GM12878 (cell line): ENCODE measurements around the gene GNAI2. TPM values are rescaled to one million over a fixed set of nuclear protein-coding genes. Genes with fewer than 3 reads are reported as not detected.

ENCODE experiments used
- CHD2 ChIP-seq: IDR thresholded peaks from 2 replicates; pipeline ENCODE4 v1.6.1; 2011; ENCODE audit warnings: low read depth, low read length, improper control_type of control experiment, borderline replicate concordance
- CHD4 ChIP-seq: fragments of 200-600 bp; sonication (generic); IDR thresholded peaks from 2 replicates; pipeline ENCODE4 v1.6.1; 2016; ENCODE audit warnings: mild to moderate bottlenecking
- ETV6 ChIP-seq, 2 experiments: fragments of 450-650 bp in 1 of 2; IDR thresholded peaks in 1 of 2; conservative IDR thresholded peaks in 1 of 2; 2 replicates each; pipeline ENCODE4 v1.6.1; 2014; ENCODE audit warnings: antibody characterized with exemption in 1 of 2, borderline replicate concordance in 1 of 2, low read depth in 1 of 2, mild to moderate bottlenecking in 1 of 2, moderate library complexity in 1 of 2
- FOS ChIP-seq: IDR thresholded peaks from 3 replicates; pipeline ENCODE4 v1.6.1; 2011; ENCODE audit warnings: borderline replicate concordance; ENCODE audit not compliant: insufficient read length; ENCODE audit errors: extremely low read depth
- IKZF2 ChIP-seq, 2 experiments: fragments of 450-650 bp; IDR thresholded peaks; 2 replicates each; pipeline ENCODE4 v1.6.1; 2017; ENCODE audit warnings: mild to moderate bottlenecking in 2 of 2, moderate library complexity in 2 of 2
- JUNB ChIP-seq: IDR thresholded peaks from 2 replicates; pipeline ENCODE4 v1.6.1; 2016; ENCODE audit warnings: antibody characterized with exemption, mild to moderate bottlenecking
- KLF5 ChIP-seq: fragments of 450-650 bp; IDR thresholded peaks from 2 replicates; pipeline ENCODE4 v1.6.1; 2014; ENCODE audit warnings: mild to moderate bottlenecking; ENCODE audit not compliant: partially characterized antibody
- NR2C1 ChIP-seq: fragments of 450-650 bp; IDR thresholded peaks from 2 replicates; pipeline ENCODE4 v1.6.1; 2017; ENCODE audit warnings: antibody characterized with exemption, mild to moderate bottlenecking, moderate library complexity
- PAX8 ChIP-seq: fragments of 450-650 bp; IDR thresholded peaks from 2 replicates; pipeline ENCODE4 v1.6.1; 2017; ENCODE audit warnings: mild to moderate bottlenecking, moderate library complexity
- PML ChIP-seq: IDR thresholded peaks from 2 replicates; pipeline ENCODE4 v1.6.1; 2012; ENCODE audit warnings: low read length, inconsistent platforms
- RAD51 ChIP-seq: fragments of 450-650 bp; IDR thresholded peaks from 2 replicates; pipeline ENCODE4 v1.6.1; 2016; ENCODE audit warnings: moderate library complexity, mild to moderate bottlenecking, inconsistent platforms
- SMAD5 ChIP-seq: IDR thresholded peaks from 2 replicates; pipeline ENCODE4 v1.6.1; 2016; ENCODE audit warnings: antibody characterized with exemption, low read depth
- SMC3 ChIP-seq: IDR thresholded peaks from 2 replicates; pipeline ENCODE4 v1.6.1; 2011; ENCODE audit warnings: low read length, improper control_type of control experiment, borderline replicate concordance
- TBL1XR1 ChIP-seq: IDR thresholded peaks from 2 replicates; pipeline ENCODE4 v1.6.1; 2012; ENCODE audit warnings: low read depth, low read length, improper control_type of control experiment
- ZNF24 ChIP-seq: fragments of 450-650 bp; IDR thresholded peaks from 2 replicates; pipeline ENCODE4 v1.6.1; 2017; ENCODE audit warnings: antibody characterized with exemption, mild to moderate bottlenecking
- polyA plus RNA-seq, 11 experiments: library from polyadenylated mRNA; depleted of rRNA in 4 of 11; unstranded in 6 of 11; stranded (reverse) in 5 of 11; fragments of >200 nt; fragmentation: Nextera tagmentation in 4 of 11; fragmentation: Illumina TruSeq in 1 of 11; extraction: Ambion mirVana in 4 of 11; extraction: Trizol in 1 of 11; gene quantifications; 1 replicate in 1 of 11; 2 replicates in 10 of 11; pipeline versions ENCODE4 v1.2.1 to v1.2.3, GENCODE V29; 2011 to 2016; ENCODE audit warnings: inconsistent platforms in 2 of 11, missing spikeins in 2 of 11, low read depth in 1 of 11
- total RNA-seq, 4 experiments: library from RNA; depleted of rRNA in 3 of 4; stranded (reverse); fragments of >200 nt in 3 of 4; fragmentation: Illumina TruSeq in 1 of 4; extraction: Trizol in 1 of 4; gene quantifications; 2 replicates each; pipeline versions ENCODE4 v1.2.1 to v1.2.3, GENCODE V29; 2013 to 2021
- TF ChIP-seq, protein P1 (sequence below): fragments of 450-650 bp; conservative IDR thresholded peaks from 2 replicates; pipeline ENCODE4 v1.6.1; 2017; ENCODE audit warnings: mild to moderate bottlenecking, moderate library complexity
- TF ChIP-seq, protein P2 (sequence below): IDR thresholded peaks from 2 replicates; pipeline ENCODE4 v1.6.1; 2012; ENCODE audit warnings: low read depth, low read length, improper control_type of control experiment
- TF ChIP-seq, protein P3 (sequence below): fragments of 450-650 bp; IDR thresholded peaks from 2 replicates; pipeline ENCODE4 v1.6.1; 2018; ENCODE audit warnings: mild to moderate bottlenecking, low read depth, moderate library complexity; ENCODE audit not compliant: partially characterized antibody
- TF ChIP-seq, protein P4 (sequence below): fragments of 450-650 bp; IDR thresholded peaks from 2 replicates; pipeline ENCODE4 v1.6.1; 2017; ENCODE audit warnings: borderline replicate concordance
- TF ChIP-seq, protein P5 (sequence below): fragments of 450-650 bp; IDR thresholded peaks from 2 replicates; pipeline ENCODE4 v1.6.1; 2017; ENCODE audit warnings: antibody characterized with exemption, mild to moderate bottlenecking, moderate library complexity

The GNAI2 gene
- total and polyA plus RNA-seq, 10 of the 15 experiments (the other 5 are each of a cell fraction or from before 2014, with no cell fraction given), result 5.0 to 346 (median 237) TPM

DNA sequence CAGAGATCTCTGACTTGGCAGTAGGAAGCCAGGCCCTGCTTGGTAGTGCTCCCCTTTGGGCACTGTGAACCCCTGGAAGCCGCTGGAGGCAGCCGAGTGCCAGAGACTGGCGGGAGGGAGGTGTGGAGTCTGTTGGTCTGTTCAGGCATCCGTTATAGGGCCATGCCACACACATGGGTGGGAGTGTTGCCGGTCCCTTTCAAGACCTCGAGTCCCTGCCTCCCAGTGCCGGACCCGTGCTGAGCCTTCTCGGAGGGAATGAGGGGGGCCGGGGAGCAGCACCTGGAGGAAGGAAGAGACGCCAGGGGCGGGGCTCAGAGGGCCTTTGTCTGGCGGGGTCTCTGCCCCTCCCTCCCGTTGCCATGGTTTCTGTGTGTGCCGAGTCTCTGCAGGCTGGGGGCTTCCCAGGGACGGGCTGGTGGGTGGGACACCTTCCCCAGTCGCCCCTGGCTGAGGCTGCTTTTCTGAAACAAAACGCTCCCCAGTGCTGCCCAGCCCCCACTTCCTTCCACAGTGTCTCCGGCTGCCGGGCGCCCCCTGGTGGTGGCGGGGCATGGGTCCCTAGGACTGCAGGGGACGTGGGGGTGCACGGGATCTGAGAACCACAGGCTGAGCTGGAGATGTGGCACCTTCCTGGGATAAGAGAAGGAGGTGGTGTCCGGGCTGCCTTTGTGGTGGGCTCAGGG, 10.0 kb downstream of the GNAI2 start (continued):
- TF ChIP-seq, protein P1, sequence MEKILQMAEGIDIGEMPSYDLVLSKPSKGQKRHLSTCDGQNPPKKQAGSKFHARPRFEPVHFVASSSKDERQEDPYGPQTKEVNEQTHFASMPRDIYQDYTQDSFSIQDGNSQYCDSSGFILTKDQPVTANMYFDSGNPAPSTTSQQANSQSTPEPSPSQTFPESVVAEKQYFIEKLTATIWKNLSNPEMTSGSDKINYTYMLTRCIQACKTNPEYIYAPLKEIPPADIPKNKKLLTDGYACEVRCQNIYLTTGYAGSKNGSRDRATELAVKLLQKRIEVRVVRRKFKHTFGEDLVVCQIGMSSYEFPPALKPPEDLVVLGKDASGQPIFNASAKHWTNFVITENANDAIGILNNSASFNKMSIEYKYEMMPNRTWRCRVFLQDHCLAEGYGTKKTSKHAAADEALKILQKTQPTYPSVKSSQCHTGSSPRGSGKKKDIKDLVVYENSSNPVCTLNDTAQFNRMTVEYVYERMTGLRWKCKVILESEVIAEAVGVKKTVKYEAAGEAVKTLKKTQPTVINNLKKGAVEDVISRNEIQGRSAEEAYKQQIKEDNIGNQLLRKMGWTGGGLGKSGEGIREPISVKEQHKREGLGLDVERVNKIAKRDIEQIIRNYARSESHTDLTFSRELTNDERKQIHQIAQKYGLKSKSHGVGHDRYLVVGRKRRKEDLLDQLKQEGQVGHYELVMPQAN, result peak; percentile 41; the same call in 1 of the 2 replicates
- TF ChIP-seq ETV6 (conservative IDR thresholded peaks at IDR 0.05 in 1 of 2, IDR thresholded peaks at IDR 0.05 in 1 of 2; ENCODE audit: borderline replicate concordance in 1 of 2, low read depth in 1 of 2) (0 out of 4 replicates have a peak, but pooled peaks of 1 of the 2 experiments have one; percentile 20), SMC3 (peak; percentile 95), ZNF24 (no peak), FOS (no peak), CHD2 (peak; percentile 94), RAD51 (no peak), SMAD5 (no peak), PAX8 (no peak), PML (no peak), KLF5 (no peak), CHD4 (no peak), JUNB (no peak), IKZF2 (IDR thresholded peaks at IDR 0.05) (peak; percentile 59 to 65; a peak in 2 of 4 replicates), TBL1XR1 (no peak), NR2C1 (no peak)
- TF ChIP-seq, protein P2, sequence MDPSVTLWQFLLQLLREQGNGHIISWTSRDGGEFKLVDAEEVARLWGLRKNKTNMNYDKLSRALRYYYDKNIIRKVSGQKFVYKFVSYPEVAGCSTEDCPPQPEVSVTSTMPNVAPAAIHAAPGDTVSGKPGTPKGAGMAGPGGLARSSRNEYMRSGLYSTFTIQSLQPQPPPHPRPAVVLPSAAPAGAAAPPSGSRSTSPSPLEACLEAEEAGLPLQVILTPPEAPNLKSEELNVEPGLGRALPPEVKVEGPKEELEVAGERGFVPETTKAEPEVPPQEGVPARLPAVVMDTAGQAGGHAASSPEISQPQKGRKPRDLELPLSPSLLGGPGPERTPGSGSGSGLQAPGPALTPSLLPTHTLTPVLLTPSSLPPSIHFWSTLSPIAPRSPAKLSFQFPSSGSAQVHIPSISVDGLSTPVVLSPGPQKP, result no peak
- TF ChIP-seq, protein P3, sequence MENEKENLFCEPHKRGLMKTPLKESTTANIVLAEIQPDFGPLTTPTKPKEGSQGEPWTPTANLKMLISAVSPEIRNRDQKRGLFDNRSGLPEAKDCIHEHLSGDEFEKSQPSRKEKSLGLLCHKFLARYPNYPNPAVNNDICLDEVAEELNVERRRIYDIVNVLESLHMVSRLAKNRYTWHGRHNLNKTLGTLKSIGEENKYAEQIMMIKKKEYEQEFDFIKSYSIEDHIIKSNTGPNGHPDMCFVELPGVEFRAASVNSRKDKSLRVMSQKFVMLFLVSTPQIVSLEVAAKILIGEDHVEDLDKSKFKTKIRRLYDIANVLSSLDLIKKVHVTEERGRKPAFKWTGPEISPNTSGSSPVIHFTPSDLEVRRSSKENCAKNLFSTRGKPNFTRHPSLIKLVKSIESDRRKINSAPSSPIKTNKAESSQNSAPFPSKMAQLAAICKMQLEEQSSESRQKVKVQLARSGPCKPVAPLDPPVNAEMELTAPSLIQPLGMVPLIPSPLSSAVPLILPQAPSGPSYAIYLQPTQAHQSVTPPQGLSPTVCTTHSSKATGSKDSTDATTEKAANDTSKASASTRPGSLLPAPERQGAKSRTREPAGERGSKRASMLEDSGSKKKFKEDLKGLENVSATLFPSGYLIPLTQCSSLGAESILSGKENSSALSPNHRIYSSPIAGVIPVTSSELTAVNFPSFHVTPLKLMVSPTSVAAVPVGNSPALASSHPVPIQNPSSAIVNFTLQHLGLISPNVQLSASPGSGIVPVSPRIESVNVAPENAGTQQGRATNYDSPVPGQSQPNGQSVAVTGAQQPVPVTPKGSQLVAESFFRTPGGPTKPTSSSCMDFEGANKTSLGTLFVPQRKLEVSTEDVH, result no peak
- TF ChIP-seq, protein P4, sequence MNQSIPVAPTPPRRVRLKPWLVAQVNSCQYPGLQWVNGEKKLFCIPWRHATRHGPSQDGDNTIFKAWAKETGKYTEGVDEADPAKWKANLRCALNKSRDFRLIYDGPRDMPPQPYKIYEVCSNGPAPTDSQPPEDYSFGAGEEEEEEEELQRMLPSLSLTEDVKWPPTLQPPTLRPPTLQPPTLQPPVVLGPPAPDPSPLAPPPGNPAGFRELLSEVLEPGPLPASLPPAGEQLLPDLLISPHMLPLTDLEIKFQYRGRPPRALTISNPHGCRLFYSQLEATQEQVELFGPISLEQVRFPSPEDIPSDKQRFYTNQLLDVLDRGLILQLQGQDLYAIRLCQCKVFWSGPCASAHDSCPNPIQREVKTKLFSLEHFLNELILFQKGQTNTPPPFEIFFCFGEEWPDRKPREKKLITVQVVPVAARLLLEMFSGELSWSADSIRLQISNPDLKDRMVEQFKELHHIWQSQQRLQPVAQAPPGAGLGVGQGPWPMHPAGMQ, result no peak
- TF ChIP-seq, protein P5, sequence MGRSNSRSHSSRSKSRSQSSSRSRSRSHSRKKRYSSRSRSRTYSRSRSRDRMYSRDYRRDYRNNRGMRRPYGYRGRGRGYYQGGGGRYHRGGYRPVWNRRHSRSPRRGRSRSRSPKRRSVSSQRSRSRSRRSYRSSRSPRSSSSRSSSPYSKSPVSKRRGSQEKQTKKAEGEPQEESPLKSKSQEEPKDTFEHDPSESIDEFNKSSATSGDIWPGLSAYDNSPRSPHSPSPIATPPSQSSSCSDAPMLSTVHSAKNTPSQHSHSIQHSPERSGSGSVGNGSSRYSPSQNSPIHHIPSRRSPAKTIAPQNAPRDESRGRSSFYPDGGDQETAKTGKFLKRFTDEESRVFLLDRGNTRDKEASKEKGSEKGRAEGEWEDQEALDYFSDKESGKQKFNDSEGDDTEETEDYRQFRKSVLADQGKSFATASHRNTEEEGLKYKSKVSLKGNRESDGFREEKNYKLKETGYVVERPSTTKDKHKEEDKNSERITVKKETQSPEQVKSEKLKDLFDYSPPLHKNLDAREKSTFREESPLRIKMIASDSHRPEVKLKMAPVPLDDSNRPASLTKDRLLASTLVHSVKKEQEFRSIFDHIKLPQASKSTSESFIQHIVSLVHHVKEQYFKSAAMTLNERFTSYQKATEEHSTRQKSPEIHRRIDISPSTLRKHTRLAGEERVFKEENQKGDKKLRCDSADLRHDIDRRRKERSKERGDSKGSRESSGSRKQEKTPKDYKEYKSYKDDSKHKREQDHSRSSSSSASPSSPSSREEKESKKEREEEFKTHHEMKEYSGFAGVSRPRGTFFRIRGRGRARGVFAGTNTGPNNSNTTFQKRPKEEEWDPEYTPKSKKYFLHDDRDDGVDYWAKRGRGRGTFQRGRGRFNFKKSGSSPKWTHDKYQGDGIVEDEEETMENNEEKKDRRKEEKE, result no peak
